AG09309 (cell line): ENCODE measurements around the gene ZNF558.

Experiments
- DNase-seq: peaks from one replicate; pipeline ENCODE4 v3.0.0-alpha.2; 2010; ENCODE audit warnings: low read depth
- H3K4me3 ChIP-seq: 2 replicates; pipeline ENCODE4 v1.5.1; 2011; ENCODE audit warnings: mild to moderate bottlenecking, low read depth, low read length, moderate library complexity; ENCODE audit not compliant: control insufficient read depth
- CTCF ChIP-seq: IDR thresholded peaks from 2 replicates; pipeline ENCODE4 v1.5.1; 2011; ENCODE audit warnings: mild to moderate bottlenecking, low read depth, low read length, inconsistent platforms; ENCODE audit not compliant: insufficient read depth, control insufficient read depth; ENCODE audit errors: missing control alignments

ZNF558 gene

GRCh38 chr19:8832132-8833021 is at the start of gene ZNF558, which contains the start of gene MBD3L1:
ZNF558 (minus strand) TSS chr19:8832304; CDS start chr19:8822659, 9,645 bp downstream.
MBD3L1 (plus strand) TSS chr19:8832377; CDS start chr19:8842679, 10,302 bp downstream.
- peak; percentile 92 for DNase-seq
- H3K4me3 ChIP-seq: peak within 1 kb of the TSS; percentile 56
- no peak for TF ChIP-seq CTCF

- no peak for DNase-seq
- H3K4me3 ChIP-seq: no peak overlapping the region
- TF ChIP-seq CTCF: no peak
Measured at GRCh38 chr19:8881512-8881911, 49.4 kb upstream of the ZNF558 start.

GRCh38 chr19:8880868-8881488 is 48.9 kb upstream of the ZNF558 start:
- H3K4me3 ChIP-seq: no peak overlapping the region
- no peak for DNase-seq
- TF ChIP-seq CTCF: no peak

GRCh38 chr19:8877854-8878705 is 46.0 kb upstream of the ZNF558 start:
- H3K4me3 ChIP-seq: no peak overlapping the region
- no peak for TF ChIP-seq CTCF
- no peak for DNase-seq

- no peak for TF ChIP-seq CTCF
- no peak for DNase-seq
- H3K4me3 ChIP-seq: no peak overlapping the region
Measured at GRCh38 chr19:8866344-8866743, 34.2 kb upstream of the ZNF558 start.

- H3K4me3 ChIP-seq: no peak overlapping the region
- no peak for DNase-seq
- no peak for TF ChIP-seq CTCF
Measured at GRCh38 chr19:8858260-8858659, 26.2 kb upstream of the ZNF558 start.
